HUES6 (cell line): Measurements from ENCODE around the gene FBRSL1.
A peak's percentile ranks its signal among the peaks of the same experiment; 100 is the strongest.

Experiments used
- H3K27ac ChIP-seq: 2 replicates; pipeline ENCODE4 v1.7.0; 2013; ENCODE audit warnings: low read depth, mild to moderate bottlenecking, low read length, inconsistent platforms
- H3K27me3 ChIP-seq: 2 replicates; pipeline ENCODE4 v1.6.1; 2013; ENCODE audit warnings: low read length; ENCODE audit not compliant: control insufficient read depth, insufficient read depth
- H3K36me3 ChIP-seq: 2 replicates; pipeline ENCODE4 v1.6.1; 2013; ENCODE audit warnings: low read length; ENCODE audit not compliant: control insufficient read depth, insufficient read depth
- H3K4me1 ChIP-seq: 2 replicates; pipeline ENCODE4 v1.6.1; 2013; ENCODE audit warnings: low read length; ENCODE audit not compliant: control insufficient read depth, insufficient read depth
- H3K4me3 ChIP-seq: 2 replicates; pipeline ENCODE4 v1.5.1; 2013; ENCODE audit warnings: low read depth, low read length
- H3K9ac ChIP-seq: one replicate; pipeline ENCODE4 v1.6.1; 2013; ENCODE audit warnings: mild to moderate bottlenecking, low read length
- H3K9me3 ChIP-seq: 2 replicates; pipeline ENCODE4 v1.6.1; 2013; ENCODE audit warnings: low read depth, low read length; ENCODE audit not compliant: control insufficient read depth, insufficient read depth

Gene FBRSL1

GRCh38 chr12:132486168-132486567, 3.8 kb upstream of the FBRSL1 start:
- Histone ChIP-seq H3K9ac (no peak overlapping the region), H3K4me1 (peaks cover 11% of the 10 kb centered on the region), H3K27ac (no peak overlapping the region), H3K9me3 (0 out of 2 replicates have a peak, but pooled peaks cover 2% of the 10 kb centered on the region), H3K27me3 (peaks cover 87% of the 10 kb centered on the region), H3K36me3 (no peaks in the 10 kb centered on the region), H3K4me3 (no peak overlapping the region)

GRCh38 chr12:132486576-132486975, 3.4 kb upstream of the FBRSL1 start:
- Histone ChIP-seq H3K4me3 (no peak overlapping the region), H3K9ac (no peak overlapping the region), H3K36me3 (no peaks in the 10 kb centered on the region), H3K4me1 (peaks cover 11% of the 10 kb centered on the region), H3K27me3 (peaks cover 85% of the 10 kb centered on the region), H3K9me3 (0 out of 2 replicates have a peak, but pooled peaks cover 2% of the 10 kb centered on the region), H3K27ac (no peak overlapping the region)

- H3K9ac ChIP-seq = no peak overlapping the region
- peaks cover 78% of the 10 kb centered on the region for H3K27me3 ChIP-seq
- no peak overlapping the region for H3K27ac ChIP-seq
- H3K36me3 ChIP-seq = peaks cover 3% of the 10 kb centered on the region; the same call in 1 of the 2 replicates
- 0 out of 2 replicates have a peak, but pooled peaks cover 2% of the 10 kb centered on the region for H3K9me3 ChIP-seq
- peaks cover 11% of the 10 kb centered on the region for H3K4me1 ChIP-seq
- no peak overlapping the region for H3K4me3 ChIP-seq
Observed at GRCh38 chr12:132487311-132487741, 2.6 kb upstream of the FBRSL1 start.

- 0 out of 2 replicates have a peak, but pooled peaks cover 2% of the 10 kb centered on the region for H3K9me3 ChIP-seq
- peaks cover 3% of the 10 kb centered on the region; the same call in 1 of the 2 replicates for H3K36me3 ChIP-seq
- H3K27ac ChIP-seq = no peak overlapping the region
- peak overlapping the region; percentile 62 for H3K4me3 ChIP-seq
- H3K4me1 ChIP-seq = peaks cover 11% of the 10 kb centered on the region
- H3K27me3 ChIP-seq = peaks cover 67% of the 10 kb centered on the region
- no peak overlapping the region for H3K9ac ChIP-seq
Observed at GRCh38 chr12:132488127-132489077, 1.5 kb upstream of the FBRSL1 start.

GRCh38 chr12:132489078-132489601, 811 bp upstream of the FBRSL1 start:
- Histone ChIP-seq H3K9ac (no peak overlapping the region), H3K4me1 (peaks cover 11% of the 10 kb centered on the region), H3K9me3 (0 out of 2 replicates have a peak, but pooled peaks cover 2% of the 10 kb centered on the region), H3K27ac (no peak overlapping the region), H3K4me3 (peak overlapping the region; percentile 62), H3K36me3 (peaks cover 3% of the 10 kb centered on the region; the same call in 1 of the 2 replicates), H3K27me3 (peaks cover 62% of the 10 kb centered on the region)

- peaks cover 11% of the 10 kb centered on the region for H3K4me1 ChIP-seq
- 0 out of 2 replicates have a peak, but pooled peaks cover 2% of the 10 kb centered on the region for H3K9me3 ChIP-seq
Observed at GRCh38 chr12:132490422-132491137, 629 bp downstream of the FBRSL1 start.

GRCh38 chr12:132491138-132491663, 1.2 kb downstream of the FBRSL1 start:
- no peaks in the 10 kb centered on the region for H3K9me3 ChIP-seq
- H3K27me3 ChIP-seq = peaks cover 41% of the 10 kb centered on the region
- peak overlapping the region; percentile 34 for H3K9ac ChIP-seq
- peak overlapping the region; percentile 74 for H3K4me3 ChIP-seq
- H3K4me1 ChIP-seq = peaks cover 11% of the 10 kb centered on the region
- no peak overlapping the region for H3K27ac ChIP-seq
- peaks cover 3% of the 10 kb centered on the region; the same call in 1 of the 2 replicates for H3K36me3 ChIP-seq

More at GRCh38 chr12:132490422-132491137, 629 bp downstream of the FBRSL1 start:
- Histone ChIP-seq H3K9ac (peak overlapping the region; percentile 39), H3K4me3 (peak overlapping the region; percentile 74), H3K36me3 (peaks cover 3% of the 10 kb centered on the region; the same call in 1 of the 2 replicates), H3K27ac (no peak overlapping the region), H3K27me3 (peaks cover 47% of the 10 kb centered on the region)

GRCh38 chr12:132491761-132492378, 1.9 kb downstream of the FBRSL1 start:
- Histone ChIP-seq H3K4me3 (peak overlapping the region; percentile 74), H3K27me3 (peaks cover 34% of the 10 kb centered on the region), H3K4me1 (peaks cover 11% of the 10 kb centered on the region), H3K9ac (no peak overlapping the region), H3K27ac (no peak overlapping the region), H3K36me3 (peaks cover 3% of the 10 kb centered on the region; the same call in 1 of the 2 replicates), H3K9me3 (no peaks in the 10 kb centered on the region)

GRCh38 chr12:132492522-132492921, 2.6 kb downstream of the FBRSL1 start:
- H3K36me3 ChIP-seq = peaks cover 3% of the 10 kb centered on the region; the same call in 1 of the 2 replicates
- H3K27ac ChIP-seq = no peak overlapping the region
- peaks cover 11% of the 10 kb centered on the region for H3K4me1 ChIP-seq
- no peaks in the 10 kb centered on the region for H3K9me3 ChIP-seq
- no peak overlapping the region for H3K9ac ChIP-seq
- H3K4me3 ChIP-seq = no peak overlapping the region
- H3K27me3 ChIP-seq = peaks cover 28% of the 10 kb centered on the region

GRCh38 chr12:132492951-132493350, 3.0 kb downstream of the FBRSL1 start:
- Histone ChIP-seq H3K9ac (no peak overlapping the region), H3K27ac (no peak overlapping the region), H3K4me1 (peaks cover 11% of the 10 kb centered on the region), H3K9me3 (no peaks in the 10 kb centered on the region), H3K36me3 (peaks cover 3% of the 10 kb centered on the region; the same call in 1 of the 2 replicates), H3K27me3 (peaks cover 24% of the 10 kb centered on the region), H3K4me3 (no peak overlapping the region)
